ENCODE measurements around the gene TDRD7.

Gene TDRD7

GRCh38 chr9:97470076-97470475 is 58.2 kb downstream of the TDRD7 start:
- TF ChIP-seq CTCF (IDR thresholded peaks at IDR 0.05; ENCODE audit: insufficient read depth, low read length, poor library complexity, severe bottlenecking) = peak; percentile 45
- DNase-seq (ENCODE audit: extremely low read depth, insufficient read length) = no peak

GRCh38 chr9:97473717-97474116 is 61.8 kb downstream of the TDRD7 start:
- no peaks in the 10 kb centered on the region; the same call in 1 of the 2 replicates for H3K36me3 ChIP-seq (ENCODE audit: control insufficient read depth, insufficient read depth, low read length)
- H3K27me3 ChIP-seq (replicated peaks; ENCODE audit: control insufficient read depth, insufficient read depth, low read length) = no peaks in the 10 kb centered on the region
- H3K4me3 ChIP-seq (replicated peaks; ENCODE audit: low read depth, low read length) = no peak overlapping the region
- DNase-seq (ENCODE audit: extremely low read depth, insufficient read length) = no peak
- no peak for TF ChIP-seq CTCF (IDR thresholded peaks at IDR 0.05; ENCODE audit: insufficient read depth, low read length, poor library complexity, severe bottlenecking)

More at GRCh38 chr9:97470076-97470475, 58.2 kb downstream of the TDRD7 start:
- Histone ChIP-seq H3K36me3 (ENCODE audit: control insufficient read depth, insufficient read depth, low read length) (no peaks in the 10 kb centered on the region; the same call in 1 of the 2 replicates), H3K27me3 (replicated peaks; ENCODE audit: control insufficient read depth, insufficient read depth, low read length) (no peaks in the 10 kb centered on the region), H3K4me3 (replicated peaks; ENCODE audit: low read depth, low read length) (no peak overlapping the region)

- no peaks in the 10 kb centered on the region; the same call in 1 of the 2 replicates for H3K36me3 ChIP-seq (ENCODE audit: control insufficient read depth, insufficient read depth, low read length)
- no peak overlapping the region for H3K4me3 ChIP-seq (replicated peaks; ENCODE audit: low read depth, low read length)
- no peaks in the 10 kb centered on the region for H3K27me3 ChIP-seq (replicated peaks; ENCODE audit: control insufficient read depth, insufficient read depth, low read length)
- DNase-seq (ENCODE audit: extremely low read depth, insufficient read length) = no peak
- TF ChIP-seq CTCF (IDR thresholded peaks at IDR 0.05; ENCODE audit: insufficient read depth, low read length, poor library complexity, severe bottlenecking) = no peak
Measured at GRCh38 chr9:97474372-97474925, 62.6 kb downstream of the TDRD7 start.

GRCh38 chr9:97475059-97475458 is 63.2 kb downstream of the TDRD7 start:
- peaks cover 1% of the 10 kb centered on the region for H3K36me3 ChIP-seq (ENCODE audit: control insufficient read depth, insufficient read depth, low read length)
- H3K4me3 ChIP-seq (replicated peaks; ENCODE audit: low read depth, low read length) = no peak overlapping the region
- TF ChIP-seq CTCF (IDR thresholded peaks at IDR 0.05; ENCODE audit: insufficient read depth, low read length, poor library complexity, severe bottlenecking) = no peak
- no peaks in the 10 kb centered on the region for H3K27me3 ChIP-seq (replicated peaks; ENCODE audit: control insufficient read depth, insufficient read depth, low read length)
- no peak for DNase-seq (ENCODE audit: extremely low read depth, insufficient read length)

- no peak for TF ChIP-seq CTCF (IDR thresholded peaks at IDR 0.05; ENCODE audit: insufficient read depth, low read length, poor library complexity, severe bottlenecking)
- peaks cover 4% of the 10 kb centered on the region for H3K36me3 ChIP-seq (ENCODE audit: control insufficient read depth, insufficient read depth, low read length)
- DNase-seq (ENCODE audit: extremely low read depth, insufficient read length) = no peak
- H3K4me3 ChIP-seq (replicated peaks; ENCODE audit: low read depth, low read length) = no peak overlapping the region
- H3K27me3 ChIP-seq (replicated peaks; ENCODE audit: control insufficient read depth, insufficient read depth, low read length) = no peaks in the 10 kb centered on the region
Measured at GRCh38 chr9:97478301-97478981, 66.5 kb downstream of the TDRD7 start.
